SK-N-MC (cell line): ENCODE measurements around the gene STIMATE.

Experiments
- DNase-seq: peaks from one replicate; pipeline ENCODE4 v3.0.0-alpha.2; 2011; ENCODE audit warnings: low read depth, low spot score
- H3K27ac ChIP-seq: fragments of 200-600 bp; sonication (generic); 2 replicates; pipeline ENCODE4 v1.5.1; 2016; ENCODE audit warnings: mixed run types
- H3K36me3 ChIP-seq: fragments of 200-600 bp; sonication (generic); 2 replicates; pipeline ENCODE4 v1.6.1; 2017; ENCODE audit warnings: antibody characterized with exemption, low read length, mixed read lengths; ENCODE audit not compliant: insufficient read depth
- H3K4me3 ChIP-seq: fragments of 200-600 bp; sonication (generic); 2 replicates; pipeline ENCODE4 v1.5.1; 2016
- H3K9ac ChIP-seq: fragments of 200-600 bp; sonication (generic); 2 replicates; pipeline ENCODE4 v1.8.0; 2017; ENCODE audit warnings: mixed run types, mixed read lengths; ENCODE audit not compliant: insufficient read length
- H3K9me3 ChIP-seq: fragments of 200-600 bp; sonication (generic); 2 replicates; pipeline ENCODE4 v1.6.1; 2017; ENCODE audit warnings: low read depth, mild to moderate bottlenecking, antibody characterized with exemption, low read length, moderate library complexity, mixed read lengths
- EZH2 ChIP-seq: fragments of 200-600 bp; sonication (generic); IDR thresholded peaks from one replicate; pipeline ENCODE4 v1.6.1; 2017; ENCODE audit warnings: antibody characterized with exemption
- FOXP2 ChIP-seq: optimal IDR thresholded peaks from 2 replicates; pipeline ENCODE3; 2011; ENCODE audit warnings: mild to moderate bottlenecking, moderate library complexity; ENCODE audit not compliant: insufficient read depth; ENCODE audit errors: extremely low read length, control extremely low read depth
- POLR2AphosphoS5 ChIP-seq: IDR thresholded peaks from 2 replicates; pipeline ENCODE4 v1.6.1; 2012; ENCODE audit warnings: mild to moderate bottlenecking, low read depth, low read length, borderline replicate concordance

STIMATE gene

GRCh38 chr3:52925405-52926313 is 28.3 kb upstream of the STIMATE start:
- H3K36me3 ChIP-seq: no peaks in the 10 kb centered on the region
- H3K9me3 ChIP-seq: no peaks in the 10 kb centered on the region
- DNase-seq: no peak
- no peak overlapping the region for H3K9ac ChIP-seq
- no peak overlapping the region; the same call in 1 of the 2 replicates for H3K4me3 ChIP-seq
- TF ChIP-seq EZH2 (no peak), POLR2AphosphoS5 (no peak; the same call in 1 of the 2 replicates), FOXP2 (no peak)
- peak overlapping the region; percentile 76 for H3K27ac ChIP-seq

GRCh38 chr3:52923963-52924362 is 26.6 kb upstream of the STIMATE start:
- DNase-seq: no peak
- H3K9me3 ChIP-seq: no peaks in the 10 kb centered on the region
- H3K27ac ChIP-seq: no peak overlapping the region
- TF ChIP-seq FOXP2: no peak
- no peak for TF ChIP-seq EZH2
- no peak for TF ChIP-seq POLR2AphosphoS5
- H3K9ac ChIP-seq: no peak overlapping the region
- H3K36me3 ChIP-seq: no peaks in the 10 kb centered on the region
- no peak overlapping the region for H3K4me3 ChIP-seq

- no peak for DNase-seq
These were observed 23.5 kb upstream of the STIMATE start for GRCh38 chr3:52920841-52921240.

GRCh38 chr3:52917044-52917443 is 19.7 kb upstream of the STIMATE start:
- TF ChIP-seq FOXP2 (no peak), EZH2 (no peak), POLR2AphosphoS5 (no peak)
- no peak overlapping the region for H3K9ac ChIP-seq
- H3K27ac ChIP-seq: no peak overlapping the region
- DNase-seq: no peak
- H3K9me3 ChIP-seq: no peaks in the 10 kb centered on the region
- H3K4me3 ChIP-seq: no peak overlapping the region
- H3K36me3 ChIP-seq: no peaks in the 10 kb centered on the region

More at GRCh38 chr3:52920841-52921240, 23.5 kb upstream of the STIMATE start:
- H3K36me3 ChIP-seq: no peaks in the 10 kb centered on the region
- no peak overlapping the region for H3K9ac ChIP-seq
- no peak overlapping the region for H3K27ac ChIP-seq
- H3K9me3 ChIP-seq: no peaks in the 10 kb centered on the region
- H3K4me3 ChIP-seq: no peak overlapping the region
- TF ChIP-seq POLR2AphosphoS5 (no peak), FOXP2 (no peak), EZH2 (no peak)

GRCh38 chr3:52915294-52915693 is 17.9 kb upstream of the STIMATE start:
- H3K36me3 ChIP-seq: no peaks in the 10 kb centered on the region

GRCh38 chr3:52912885-52913731 is 15.8 kb upstream of the STIMATE start:
- DNase-seq: no peak
- Histone ChIP-seq H3K27ac (no peak overlapping the region), H3K9ac (no peak overlapping the region), H3K4me3 (no peak overlapping the region), H3K36me3 (no peaks in the 10 kb centered on the region), H3K9me3 (no peaks in the 10 kb centered on the region)
- TF ChIP-seq EZH2: no peak
- no peak for TF ChIP-seq POLR2AphosphoS5
- TF ChIP-seq FOXP2: no peak

More at GRCh38 chr3:52915294-52915693, 17.9 kb upstream of the STIMATE start:
- Histone ChIP-seq H3K9ac (no peak overlapping the region), H3K9me3 (no peaks in the 10 kb centered on the region), H3K4me3 (no peak overlapping the region), H3K27ac (no peak overlapping the region)
- no peak for DNase-seq
- TF ChIP-seq EZH2: no peak
- no peak for TF ChIP-seq POLR2AphosphoS5
- no peak for TF ChIP-seq FOXP2

GRCh38 chr3:52910823-52911222 is 13.5 kb upstream of the STIMATE start:
- Histone ChIP-seq H3K9ac (no peak overlapping the region), H3K4me3 (no peak overlapping the region), H3K9me3 (no peaks in the 10 kb centered on the region), H3K36me3 (no peaks in the 10 kb centered on the region), H3K27ac (no peak overlapping the region)
- DNase-seq: no peak
- no peak for TF ChIP-seq POLR2AphosphoS5
- no peak for TF ChIP-seq EZH2
- no peak for TF ChIP-seq FOXP2

GRCh38 chr3:52907497-52907896 is 10.1 kb upstream of the STIMATE start:
- Histone ChIP-seq H3K36me3 (no peaks in the 10 kb centered on the region), H3K9me3 (no peaks in the 10 kb centered on the region), H3K27ac (no peak overlapping the region), H3K9ac (no peak overlapping the region), H3K4me3 (no peak overlapping the region)
- no peak for DNase-seq
- TF ChIP-seq FOXP2: no peak
- TF ChIP-seq POLR2AphosphoS5: no peak
- no peak for TF ChIP-seq EZH2
